Measurements from ENCODE around the gene SDC3. TPM values are rescaled to one million over a fixed set of nuclear protein-coding genes. Genes with fewer than 3 reads are reported as not detected.

The SDC3 gene
- polyA plus RNA-seq, 3 donors = 0.05 to 1.2 (median 0.12) TPM

- Histone ChIP-seq H3K4me3 (replicated peaks in 1 of 3; ENCODE audit: low read depth in 2 of 3, low read length in 3 of 3) (no peak overlapping the region), H3K4me1 (ENCODE audit: control insufficient read depth in 1 of 2, insufficient read depth in 2 of 2, low read length in 2 of 2) (peaks cover 6 to 8% of the 10 kb centered on the region in 2 donors), H3K9me3 (replicated peaks in 1 of 2; ENCODE audit: control insufficient read depth in 1 of 2, insufficient read depth in 1 of 2, low read length in 2 of 2) (no peaks in the 10 kb centered on the region), H3K36me3 (replicated peaks in 1 of 2; ENCODE audit: control insufficient read depth in 1 of 2, insufficient read depth in 2 of 2, low read length in 2 of 2) (peaks cover 8 to 26% of the 10 kb centered on the region in 2 donors), H3K27me3 (ENCODE audit: control insufficient read depth in 2 of 2, insufficient read depth in 2 of 2, low read length in 2 of 2) (no peaks in the 10 kb centered on the region), H3K27ac (ENCODE audit: low read depth in 1 of 2, low read length in 2 of 2) (no peak overlapping the region), H4K20me1 (ENCODE audit: insufficient read depth, low read length) (peaks cover 10% of the 10 kb centered on the region), H3K4me2 (replicated peaks; ENCODE audit: extremely low read depth, low read length, poor library complexity, severe bottlenecking) (no peak overlapping the region), H3K9ac (ENCODE audit: insufficient read depth, low read length, poor library complexity, severe bottlenecking) (no peak overlapping the region), H3K79me2 (ENCODE audit: insufficient read depth, low read length) (no peaks in the 10 kb centered on the region), H2AFZ (ENCODE audit: insufficient read depth, low read depth, low read length, poor library complexity, severe bottlenecking) (no peak overlapping the region)
- peaks cover 8% of the 10 kb centered on the region for H3K4me1 Mint-ChIP-seq
- DNase-seq = no peak
- no peaks in the 10 kb centered on the region for H3K9me3 Mint-ChIP-seq
- 93% methylated on average over 4 of the region's 7 CpGs for WGBS (ENCODE audit: insufficient coverage)
- intact Hi-C loops (cut with micrococcal nuclease) = loop anchor here (5.0 kb wide), 3 partner anchors 126 to 206 kb away; partner anchors contain the start of gene MATN1 (in 1 of the 2)
- no peak overlapping the region for H3K4me3 Mint-ChIP-seq
- no peak overlapping the region for H3K27ac Mint-ChIP-seq
- H3K36me3 Mint-ChIP-seq = peaks cover 18 to 22% of the 10 kb centered on the region in 2 donors
- TF ChIP-seq, protein P1, sequence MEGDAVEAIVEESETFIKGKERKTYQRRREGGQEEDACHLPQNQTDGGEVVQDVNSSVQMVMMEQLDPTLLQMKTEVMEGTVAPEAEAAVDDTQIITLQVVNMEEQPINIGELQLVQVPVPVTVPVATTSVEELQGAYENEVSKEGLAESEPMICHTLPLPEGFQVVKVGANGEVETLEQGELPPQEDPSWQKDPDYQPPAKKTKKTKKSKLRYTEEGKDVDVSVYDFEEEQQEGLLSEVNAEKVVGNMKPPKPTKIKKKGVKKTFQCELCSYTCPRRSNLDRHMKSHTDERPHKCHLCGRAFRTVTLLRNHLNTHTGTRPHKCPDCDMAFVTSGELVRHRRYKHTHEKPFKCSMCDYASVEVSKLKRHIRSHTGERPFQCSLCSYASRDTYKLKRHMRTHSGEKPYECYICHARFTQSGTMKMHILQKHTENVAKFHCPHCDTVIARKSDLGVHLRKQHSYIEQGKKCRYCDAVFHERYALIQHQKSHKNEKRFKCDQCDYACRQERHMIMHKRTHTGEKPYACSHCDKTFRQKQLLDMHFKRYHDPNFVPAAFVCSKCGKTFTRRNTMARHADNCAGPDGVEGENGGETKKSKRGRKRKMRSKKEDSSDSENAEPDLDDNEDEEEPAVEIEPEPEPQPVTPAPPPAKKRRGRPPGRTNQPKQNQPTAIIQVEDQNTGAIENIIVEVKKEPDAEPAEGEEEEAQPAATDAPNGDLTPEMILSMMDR (IDR thresholded peaks at IDR 0.05) = no peak
- H3K27me3 Mint-ChIP-seq (ENCODE audit: low read depth in 3 of 3) = peaks cover 5 to 10% (median 5%) of the 10 kb centered on the region in 3 donors
Measured at GRCh38 chr1:30928171-30928570, 19.6 kb upstream of the SDC3 start.

GRCh38 chr1:30927448-30927847 is 18.9 kb upstream of the SDC3 start:
- Mint-ChIP-seq H3K27ac (no peak overlapping the region), H3K27me3 (ENCODE audit: low read depth in 3 of 3) (peaks cover 5 to 13% (median 8%) of the 10 kb centered on the region in 3 donors), H3K9me3 (no peaks in the 10 kb centered on the region), H3K4me3 (no peak overlapping the region), H3K4me1 (peaks cover 8% of the 10 kb centered on the region), H3K36me3 (peaks cover 11 to 15% of the 10 kb centered on the region in 2 donors)
- Histone ChIP-seq H3K9me3 (replicated peaks in 1 of 2; ENCODE audit: control insufficient read depth in 1 of 2, insufficient read depth in 1 of 2, low read length in 2 of 2) (no peaks in the 10 kb centered on the region), H3K79me2 (ENCODE audit: insufficient read depth, low read length) (no peaks in the 10 kb centered on the region), H3K4me3 (replicated peaks in 1 of 3; ENCODE audit: low read depth in 2 of 3, low read length in 3 of 3) (no peak overlapping the region), H3K4me2 (replicated peaks; ENCODE audit: extremely low read depth, low read length, poor library complexity, severe bottlenecking) (no peak overlapping the region), H3K27me3 (ENCODE audit: control insufficient read depth in 2 of 2, insufficient read depth in 2 of 2, low read length in 2 of 2) (no peaks in the 10 kb centered on the region), H2AFZ (ENCODE audit: insufficient read depth, low read depth, low read length, poor library complexity, severe bottlenecking) (no peak overlapping the region), H3K9ac (ENCODE audit: insufficient read depth, low read length, poor library complexity, severe bottlenecking) (no peak overlapping the region), H3K27ac (ENCODE audit: low read depth in 1 of 2, low read length in 2 of 2) (no peak overlapping the region), H4K20me1 (ENCODE audit: insufficient read depth, low read length) (peaks cover 10% of the 10 kb centered on the region), H3K36me3 (replicated peaks in 1 of 2; ENCODE audit: control insufficient read depth in 1 of 2, insufficient read depth in 2 of 2, low read length in 2 of 2) (peaks cover 4 to 20% of the 10 kb centered on the region in 2 donors), H3K4me1 (ENCODE audit: control insufficient read depth in 1 of 2, insufficient read depth in 2 of 2, low read length in 2 of 2) (peaks cover 6 to 8% of the 10 kb centered on the region in 2 donors)
- TF ChIP-seq, protein P1 (IDR thresholded peaks at IDR 0.05) = no peak
- intact Hi-C loops (cut with micrococcal nuclease) = loop anchor here (5.0 kb wide), 3 partner anchors 125 to 205 kb away; partner anchors contain the start of gene MATN1 (in 1 of the 2)
- no peak for DNase-seq
- WGBS (ENCODE audit: insufficient coverage) = 100% methylated on average over 1 of the region's 3 CpGs

All from CD14-positive monocyte (primary cell).